Endothelial cell of hepatic sinusoid (primary cell): ENCODE measurements around the gene ERLIN1.

Experiments used
- in situ Hi-C: cut with HindIII; loops from 2 replicates; pipeline ENCODE4 v1.10.0; 2017; ENCODE audit warnings: low sequenced_read_pairs

The ERLIN1 gene

DNA sequence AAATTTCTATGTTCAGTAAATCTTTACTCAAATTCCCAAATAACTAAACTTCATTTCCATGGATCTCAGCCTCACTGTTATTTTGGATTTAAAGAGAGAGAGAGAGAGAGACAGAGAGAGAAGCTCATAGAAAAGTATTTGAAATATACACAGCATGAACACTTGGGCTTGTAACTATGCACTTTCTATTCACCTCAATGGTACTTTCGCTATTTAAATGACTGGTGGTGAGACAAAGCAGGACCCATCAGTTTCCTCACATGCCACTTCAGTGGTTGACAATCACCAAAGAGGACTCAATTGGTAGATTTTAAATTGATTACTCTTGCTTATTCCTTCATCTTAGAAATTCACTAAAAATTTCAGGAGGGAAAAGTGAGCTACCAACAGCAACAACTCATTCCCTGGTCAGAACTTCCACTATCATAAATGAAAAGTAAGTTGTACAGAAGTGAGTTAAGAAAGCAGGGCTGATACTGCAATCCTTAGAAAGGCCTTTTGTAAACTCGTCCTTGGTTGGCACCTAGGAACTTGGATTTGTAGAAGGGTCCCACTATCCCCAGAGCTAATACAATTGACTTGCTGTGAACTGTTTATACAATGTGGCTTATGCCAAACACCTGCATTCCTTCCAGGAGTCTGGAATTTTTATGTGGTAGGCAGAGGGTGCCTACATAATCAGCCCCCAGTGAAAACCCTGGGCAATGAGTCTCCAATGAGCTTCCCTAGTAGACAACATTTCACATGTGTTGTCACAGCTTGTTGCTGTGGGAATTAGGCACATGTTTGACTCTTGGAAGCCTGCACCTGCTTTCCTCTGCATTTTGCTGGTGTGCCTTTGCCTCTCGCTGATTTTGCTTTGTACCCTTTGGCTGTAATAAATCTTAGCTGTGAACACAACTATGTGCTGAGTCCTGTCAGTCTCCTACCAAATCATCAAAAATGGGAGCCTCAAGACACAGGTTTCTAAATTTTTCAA, 10.8 kb downstream of the ERLIN1 start:
- in situ Hi-C loops = loop anchor here (5.0 kb wide), 1 partner anchor 43 kb away; no protein-coding TSS in a partner anchor

DNA sequence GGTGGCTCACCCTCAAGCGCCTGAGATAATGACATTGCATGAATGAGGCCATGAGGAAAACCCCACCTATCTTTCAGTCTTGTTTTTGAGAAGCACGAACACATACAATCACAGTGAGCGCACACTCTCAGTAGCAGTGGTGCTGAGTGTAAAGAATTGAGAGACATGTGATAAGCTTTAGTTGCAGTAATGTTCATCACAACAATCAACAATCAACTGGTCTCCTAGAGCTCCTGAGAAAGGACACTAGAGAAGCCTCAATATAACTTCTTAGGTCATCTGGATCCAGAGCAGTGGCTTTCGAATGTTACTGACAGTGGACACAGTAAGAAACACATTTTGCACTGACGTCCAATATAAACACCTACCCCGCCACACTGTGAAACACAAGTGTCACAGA, 12.8 kb downstream of the ERLIN1 start:
- in situ Hi-C loops = loop anchor here (5.0 kb wide), 1 partner anchor 41 kb away; no protein-coding TSS in a partner anchor

DNA sequence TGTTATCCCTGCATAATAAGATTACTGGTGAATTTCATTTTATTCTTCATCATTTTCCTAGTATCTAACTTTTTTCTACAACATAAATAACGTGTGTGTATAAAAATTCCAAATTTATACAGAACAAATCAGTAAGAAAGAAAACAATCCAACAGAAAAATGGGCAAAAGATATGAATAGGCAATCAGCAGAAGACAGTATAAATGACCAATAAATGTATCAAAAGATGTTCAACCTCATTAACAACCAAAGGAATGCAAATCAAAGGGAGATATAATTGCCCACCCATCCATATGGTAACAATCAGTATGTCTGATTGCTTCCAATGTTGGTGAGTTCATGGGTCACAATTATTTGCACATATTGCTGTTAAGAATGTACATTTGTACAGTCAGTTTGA, 13.5 kb downstream of the ERLIN1 start:
- in situ Hi-C loops = loop anchor here (5.0 kb wide), 1 partner anchor 40 kb away; no protein-coding TSS in a partner anchor

DNA sequence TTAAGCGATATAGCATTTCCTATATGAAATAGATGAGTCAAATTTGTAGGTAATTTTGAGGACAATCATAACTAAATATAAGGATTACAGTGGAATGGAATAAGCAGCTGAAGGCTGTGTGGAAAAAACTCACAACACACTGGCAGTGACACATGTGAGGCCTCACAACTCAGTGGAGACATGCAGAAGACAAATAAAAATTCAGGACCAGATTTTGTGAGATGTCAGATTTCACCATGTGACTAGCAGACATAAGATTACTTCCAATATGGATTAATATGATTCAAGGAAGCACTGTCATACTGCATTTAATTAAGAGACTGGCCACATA, 17.6 kb downstream of the ERLIN1 start:
- in situ Hi-C loops = no loop called here

DNA sequence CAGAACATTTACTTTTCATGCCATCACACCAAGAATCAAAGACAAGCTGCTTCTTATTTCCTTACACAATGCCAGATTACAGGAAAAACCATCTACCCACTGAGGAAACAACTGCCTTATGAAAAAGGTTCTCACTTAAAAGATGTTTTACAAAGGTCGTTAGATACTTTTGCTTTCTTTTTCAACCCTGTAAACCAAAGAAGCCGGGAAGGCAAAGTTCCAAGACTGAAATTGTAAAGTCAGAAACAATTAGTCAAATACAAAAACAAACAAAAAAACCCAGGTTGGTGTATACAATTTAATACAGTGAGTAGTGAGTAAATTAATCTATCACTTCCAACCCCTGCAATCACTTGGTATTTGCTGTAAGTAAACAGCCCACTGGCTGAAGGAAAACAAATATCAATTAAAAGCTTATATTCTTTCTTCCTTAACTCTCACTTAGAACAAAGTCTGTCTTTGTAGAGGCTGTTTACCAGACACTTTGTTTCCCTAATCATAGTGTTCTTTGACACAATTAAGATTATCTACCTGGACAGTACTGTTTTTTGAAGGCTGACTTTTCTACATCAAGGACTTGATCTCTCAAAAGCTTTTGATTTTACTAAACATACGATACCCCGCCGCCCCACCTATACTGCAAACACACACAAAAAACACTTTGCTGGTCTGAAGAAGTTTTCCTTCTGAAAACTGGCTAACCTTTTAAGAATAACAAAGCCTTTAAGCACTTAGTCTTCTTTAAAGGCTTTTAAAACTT, 18.1 kb downstream of the ERLIN1 start:
- in situ Hi-C loops = no loop called here

GRCh38 chr10:100163704-100164621, 21.9 kb downstream of the ERLIN1 start:
- in situ Hi-C loops = no loop called here

GRCh38 chr10:100162696-100163095, 23.1 kb downstream of the ERLIN1 start:
- in situ Hi-C loops = no loop called here

DNA sequence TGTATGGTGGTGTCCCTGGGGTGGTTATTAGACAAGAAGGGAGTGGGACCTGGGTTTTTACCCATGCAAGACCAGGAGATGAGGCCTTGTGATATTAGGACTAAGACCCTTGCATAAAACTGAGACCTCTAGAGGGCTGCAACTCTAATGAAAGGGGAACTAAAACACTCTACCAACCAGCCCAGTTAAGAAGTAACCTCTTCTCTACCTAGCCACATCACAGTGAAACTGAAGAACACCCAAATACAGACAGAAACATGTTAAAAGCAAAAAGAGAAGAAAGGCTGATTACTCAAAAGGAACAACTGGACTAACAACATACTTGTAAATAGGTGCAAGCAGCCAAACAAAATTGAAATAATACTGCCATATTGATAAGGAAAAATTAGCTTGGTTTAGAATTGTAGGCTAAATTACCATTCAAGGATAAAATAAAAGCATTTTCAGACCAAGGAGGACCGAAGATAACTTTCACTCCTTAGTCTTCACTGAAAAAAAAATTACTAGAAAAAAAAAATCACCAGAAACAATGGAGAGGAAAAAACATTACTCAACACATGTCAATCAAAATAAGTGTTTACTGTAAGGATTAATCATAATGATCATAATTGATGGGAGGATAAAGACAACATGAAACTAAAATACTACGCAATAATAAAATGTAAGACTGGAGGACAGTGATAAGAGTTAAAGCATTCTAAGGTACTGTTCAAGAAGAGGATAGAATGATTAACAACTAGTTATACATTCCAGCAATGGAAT, 27.6 kb downstream of the ERLIN1 start:
- in situ Hi-C loops = no loop called here

GRCh38 chr10:100157156-100157555, 28.7 kb downstream of the ERLIN1 start:
- in situ Hi-C loops = no loop called here

DNA sequence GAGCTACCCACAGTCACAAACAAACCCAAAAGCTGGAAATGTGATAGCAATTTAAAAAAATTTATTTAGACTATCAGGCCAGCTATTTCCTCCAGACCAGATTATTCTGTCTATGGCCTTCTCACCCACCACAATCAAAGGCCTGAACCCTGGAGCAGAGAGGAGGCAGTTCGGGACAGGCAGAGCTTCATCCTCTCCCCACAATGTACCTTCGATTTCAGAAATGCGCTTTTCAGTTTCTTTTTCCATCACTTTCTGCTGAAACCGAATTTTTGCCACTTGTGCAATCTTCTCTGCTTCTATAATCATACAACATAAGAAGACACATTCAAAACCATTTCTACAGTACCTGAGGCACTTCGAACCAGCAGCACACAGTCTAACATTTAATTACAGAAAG, 29.9 kb downstream of the ERLIN1 start:
- in situ Hi-C loops = no loop called here

DNA sequence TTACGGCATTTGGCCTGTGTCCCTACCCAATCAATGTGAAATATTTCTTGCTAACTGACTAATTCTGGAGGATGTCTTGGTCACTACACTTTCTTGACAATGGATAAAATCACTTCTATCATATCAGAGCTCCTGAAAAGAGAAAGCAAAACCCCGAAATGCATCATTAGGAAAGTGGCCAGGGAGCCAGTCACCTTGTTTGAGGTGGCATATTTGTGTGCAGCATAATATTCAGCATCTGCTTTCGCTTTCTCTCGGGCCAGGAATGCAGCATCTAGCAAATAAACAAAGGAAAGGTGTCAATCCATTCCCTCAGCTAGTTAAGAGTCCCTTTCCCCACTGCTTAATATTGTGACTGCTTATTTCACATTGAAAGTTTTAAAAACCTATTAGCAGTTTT, 31.2 kb downstream of the ERLIN1 start:
- in situ Hi-C loops = no loop called here

DNA sequence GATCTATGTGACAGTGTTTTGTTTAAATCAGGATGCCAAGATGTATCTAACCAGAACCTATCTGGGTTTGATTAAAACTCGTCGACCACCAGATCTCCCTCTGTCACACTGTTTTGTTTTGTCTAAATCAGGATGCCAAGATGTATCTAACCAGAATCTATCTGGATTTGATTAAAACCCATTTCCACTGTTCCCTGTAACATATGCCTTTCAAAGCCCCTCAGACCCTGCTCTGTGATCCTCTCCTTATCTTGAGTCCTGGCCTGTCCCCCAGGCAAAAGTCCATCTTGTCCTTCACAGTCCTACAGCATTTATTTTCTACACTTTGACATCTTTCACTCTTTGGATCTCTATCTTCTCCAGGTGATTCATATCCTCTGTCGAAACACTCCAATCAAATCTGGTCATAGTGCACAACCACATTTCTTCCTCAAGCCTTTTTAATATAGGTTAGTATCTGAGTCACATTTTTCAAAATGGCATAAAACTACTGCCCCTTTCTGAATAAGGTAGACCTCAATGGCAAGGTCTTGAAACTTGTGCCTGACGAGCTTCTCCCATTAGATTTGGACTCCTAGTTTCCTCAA, 32.5 kb downstream of the ERLIN1 start:
- in situ Hi-C loops = no loop called here

GRCh38 chr10:100151723-100152300, 34.0 kb downstream of the ERLIN1 start:
- in situ Hi-C loops = no loop called here

GRCh38 chr10:100148353-100149211, 37.2 kb downstream of the ERLIN1 start:
- in situ Hi-C loops = no loop called here

DNA sequence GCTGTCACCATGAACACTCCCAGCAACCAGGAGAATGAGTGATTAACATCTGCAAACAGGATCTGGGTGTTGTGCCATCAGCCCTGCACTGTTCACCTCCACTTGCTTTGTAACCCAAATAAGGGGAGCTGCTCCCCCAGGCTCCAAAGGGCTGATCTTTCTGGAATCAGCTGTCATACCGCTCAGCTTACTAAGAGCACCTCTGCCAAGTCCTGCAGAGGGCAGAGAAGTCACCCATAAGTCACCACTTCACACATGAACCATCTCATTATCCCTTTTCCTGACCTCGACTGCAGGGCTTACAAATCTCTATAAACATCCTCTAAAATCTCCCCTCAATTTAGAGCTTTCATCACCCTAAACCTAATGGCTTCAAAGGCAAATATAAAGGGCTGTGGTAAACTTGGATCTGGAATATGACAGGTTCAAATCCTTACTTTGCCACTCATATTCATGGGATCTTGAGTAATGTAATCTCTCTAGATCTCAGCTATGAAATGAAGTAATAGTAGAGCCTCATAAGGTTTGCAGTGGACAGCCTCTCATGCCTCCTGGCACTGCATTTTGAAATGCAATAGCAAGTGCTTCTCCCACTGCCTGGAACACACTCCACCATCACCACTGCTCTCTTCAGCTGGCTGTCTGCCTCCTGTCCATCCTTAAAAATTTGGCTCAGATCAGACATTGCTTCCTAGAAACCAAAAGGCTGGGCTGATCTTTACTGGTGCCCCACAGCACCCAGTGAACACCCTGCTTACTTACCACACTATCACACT, 38.8 kb downstream of the ERLIN1 start:
- in situ Hi-C loops = no loop called here

- in situ Hi-C loops = no loop called here
Measured at GRCh38 chr10:100146398-100146797, 39.4 kb downstream of the ERLIN1 start.

DNA sequence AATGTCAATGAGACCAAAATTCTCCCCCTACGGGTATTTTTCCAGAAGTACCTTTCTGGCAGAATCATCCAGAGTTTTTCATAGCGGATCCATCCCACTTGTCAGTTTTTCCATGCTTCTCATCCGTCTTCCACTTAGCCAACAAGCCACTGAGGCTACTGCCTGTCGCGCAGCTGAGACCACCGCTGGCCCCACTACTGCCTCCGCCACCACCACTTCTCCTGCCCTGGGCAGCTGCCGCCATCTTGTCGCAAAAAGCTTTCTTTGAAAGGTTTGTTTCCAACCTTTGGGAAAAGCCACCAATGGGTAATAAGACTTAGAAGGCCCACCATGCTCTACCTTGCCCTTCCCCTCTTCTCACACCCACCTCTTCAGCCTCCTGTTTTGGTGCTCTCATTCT, 42.1 kb downstream of the ERLIN1 start:
- in situ Hi-C loops = no loop called here
